Ectodermal cell (in vitro differentiated cells): ENCODE measurements around the gene ZNF217.

ENCODE experiments used
- H3K27ac ChIP-seq: 2 replicates; pipeline ENCODE4 v1.7.0; 2013; ENCODE audit warnings: mild to moderate bottlenecking, low read depth, low read length; ENCODE audit not compliant: insufficient read depth, poor library complexity, severe bottlenecking
- H3K27me3 ChIP-seq: 2 replicates; pipeline ENCODE4 v1.7.0; 2013; ENCODE audit warnings: mild to moderate bottlenecking, low read length; ENCODE audit not compliant: insufficient read depth, control insufficient read depth, poor library complexity, severe bottlenecking
- H3K36me3 ChIP-seq: one replicate; pipeline ENCODE4 v1.7.0; 2013; ENCODE audit warnings: low read length; ENCODE audit not compliant: control insufficient read depth, insufficient read depth
- H3K4me1 ChIP-seq: one replicate; pipeline ENCODE4 v1.7.0; 2013; ENCODE audit warnings: low read length; ENCODE audit not compliant: control insufficient read depth, insufficient read depth
- H3K4me3 ChIP-seq: 2 replicates; pipeline ENCODE4 v1.7.0; 2013; ENCODE audit warnings: low read depth, low read length, control low read depth; ENCODE audit not compliant: insufficient read depth
- H3K9me3 ChIP-seq: 2 replicates; pipeline ENCODE4 v1.7.0; 2013; ENCODE audit warnings: mild to moderate bottlenecking, low read length, moderate library complexity; ENCODE audit not compliant: control insufficient read depth
- WGBS, 2 experiments: methylation state at CpG; one replicate each; pipeline ENCODE4 v1.1.7; 2013; ENCODE audit warnings: missing lambda C conversion rate in 2 of 2; 5-methylcytosine and 5-hydroxymethylcytosine counted together

The ZNF217 gene

DNA sequence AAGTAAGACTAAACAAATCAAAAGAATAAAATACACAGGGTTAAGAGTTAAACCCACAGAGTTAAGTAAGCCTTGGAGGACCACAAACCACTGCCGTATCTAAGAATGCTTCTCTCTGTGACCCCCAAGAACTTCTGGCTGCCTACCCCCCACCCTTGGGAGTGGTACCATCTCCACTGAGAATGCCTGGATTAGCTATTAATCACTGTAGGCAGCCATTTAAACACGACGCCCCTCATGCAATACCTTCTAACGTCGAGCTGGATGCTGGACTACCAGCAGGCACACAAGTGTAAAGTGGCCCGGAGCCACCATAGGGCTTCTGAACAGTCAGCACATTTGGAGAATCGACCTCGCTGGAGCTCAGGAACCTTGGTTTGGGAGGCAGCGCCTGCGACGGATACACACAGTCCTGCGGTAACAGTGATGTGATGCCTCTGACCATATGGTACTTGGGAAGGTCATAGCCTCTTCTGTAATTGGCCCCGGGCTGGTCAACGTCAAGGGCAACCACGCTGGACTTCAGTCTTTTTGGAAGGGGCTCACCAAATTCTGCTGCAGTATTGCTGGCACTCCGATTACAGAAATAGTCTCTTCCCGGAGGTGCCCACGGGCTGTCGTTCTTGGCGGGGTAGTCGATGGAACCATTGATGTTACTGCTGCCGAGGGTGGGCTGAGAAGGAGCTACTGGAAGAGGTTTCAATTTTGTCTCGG lies 18.0 kb downstream of the ZNF217 start:
- H3K27me3 ChIP-seq = no peaks in the 10 kb centered on the region
- H3K36me3 ChIP-seq = peaks cover 66% of the 10 kb centered on the region
- no peaks in the 10 kb centered on the region for H3K9me3 ChIP-seq
- peaks cover 16% of the 10 kb centered on the region for H3K4me1 ChIP-seq
- H3K4me3 ChIP-seq = no peak overlapping the region
- H3K27ac ChIP-seq = no peak overlapping the region
- 96 to 97% methylated on average over 23 of the region's 23 CpGs for WGBS, 2 experiments

DNA sequence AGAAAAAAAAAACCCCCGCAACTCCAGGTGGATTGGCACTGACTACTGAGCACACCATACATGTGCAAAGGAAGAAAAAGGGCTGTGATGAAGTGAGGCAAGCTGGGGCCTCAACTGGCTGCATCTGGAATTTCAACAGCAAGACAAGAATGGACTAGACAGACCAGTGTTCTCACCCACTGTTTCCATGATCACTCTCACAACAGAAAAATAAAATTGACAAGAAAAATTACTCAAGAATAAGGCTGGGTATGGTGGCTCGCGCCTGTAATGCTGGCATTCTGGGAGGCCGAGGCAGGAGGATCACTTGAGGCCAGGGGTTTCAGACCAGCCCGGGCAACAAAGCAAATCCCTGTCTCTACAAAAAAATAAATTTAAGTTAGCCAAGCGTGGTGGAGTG lies 18.8 kb downstream of the ZNF217 start:
- H3K27ac ChIP-seq = no peak overlapping the region
- no peaks in the 10 kb centered on the region for H3K9me3 ChIP-seq
- 94 to 96% methylated on average over 6 of the region's 6 CpGs for WGBS, 2 experiments
- H3K36me3 ChIP-seq = peaks cover 72% of the 10 kb centered on the region
- H3K27me3 ChIP-seq = no peaks in the 10 kb centered on the region
- H3K4me1 ChIP-seq = peaks cover 13% of the 10 kb centered on the region
- no peak overlapping the region for H3K4me3 ChIP-seq

DNA sequence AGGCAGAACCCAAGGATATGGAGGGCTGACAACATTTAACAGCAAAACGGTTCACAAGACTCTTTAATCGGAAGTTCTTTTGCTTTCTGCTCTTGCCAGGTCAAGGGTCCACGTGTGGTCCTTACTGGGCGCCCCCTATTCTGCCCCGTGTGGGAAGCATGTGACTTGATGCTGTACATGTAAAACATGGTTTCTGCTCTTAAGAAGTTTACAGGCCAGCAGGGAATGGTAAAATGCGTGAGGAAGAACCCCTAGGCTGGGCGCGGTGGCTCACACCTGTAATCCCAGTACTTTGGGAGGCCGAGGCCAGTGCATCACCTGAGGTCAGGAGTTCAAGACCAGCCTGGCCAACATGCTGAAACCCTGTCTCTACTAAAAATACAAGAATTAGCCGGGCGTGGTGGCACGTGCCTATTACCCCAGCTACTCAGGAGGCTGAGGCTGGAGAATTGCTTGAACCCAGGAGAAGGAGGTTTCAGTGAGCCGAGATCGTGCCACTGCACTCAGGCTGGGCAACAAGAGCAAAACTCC lies 19.3 kb downstream of the ZNF217 start:
- Histone ChIP-seq H3K36me3 (peaks cover 74% of the 10 kb centered on the region), H3K9me3 (no peaks in the 10 kb centered on the region), H3K4me3 (no peak overlapping the region), H3K27me3 (no peaks in the 10 kb centered on the region), H3K4me1 (peaks cover 8% of the 10 kb centered on the region), H3K27ac (no peak overlapping the region)
- 95% methylated on average over 14 of the region's 14 CpGs for WGBS, 2 experiments

DNA sequence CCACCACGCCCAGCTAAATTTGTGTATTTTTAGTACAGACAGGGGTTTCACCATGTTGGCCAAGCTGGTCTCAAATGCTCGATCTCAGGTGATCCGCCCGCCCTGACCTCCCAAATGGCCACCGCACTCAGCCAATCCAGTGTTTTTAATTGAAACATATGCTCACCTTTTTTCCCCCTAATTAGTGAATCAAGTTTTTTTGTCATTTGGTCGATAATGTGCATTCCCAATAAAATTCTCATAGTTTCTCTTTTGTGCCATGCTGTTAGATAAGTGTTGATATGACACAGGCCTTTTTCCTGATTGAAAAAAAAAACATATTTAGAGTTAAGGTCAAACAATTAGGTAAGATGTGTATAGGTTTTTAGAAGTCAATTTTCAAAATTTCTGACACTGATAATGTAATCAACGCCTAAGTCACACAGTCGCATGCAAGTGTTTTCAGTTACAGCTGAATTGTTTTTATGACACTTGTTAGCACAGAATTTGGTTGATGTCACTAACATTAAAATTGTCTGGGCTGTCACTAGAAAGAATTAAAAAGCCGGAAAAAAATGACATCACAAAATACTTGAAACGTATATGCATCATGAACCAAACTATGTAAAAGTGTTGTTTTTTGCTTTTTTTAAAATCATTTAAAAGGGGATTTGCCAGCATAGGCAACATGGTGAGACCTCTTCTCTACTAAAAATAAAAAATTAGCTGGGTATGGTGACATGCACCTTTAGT lies 21.9 kb downstream of the ZNF217 start:
- Histone ChIP-seq H3K4me1 (no peaks in the 10 kb centered on the region), H3K36me3 (peaks cover 73% of the 10 kb centered on the region), H3K27ac (no peak overlapping the region), H3K9me3 (no peaks in the 10 kb centered on the region), H3K4me3 (no peak overlapping the region), H3K27me3 (no peaks in the 10 kb centered on the region)
- WGBS, 2 experiments = 96 to 98% methylated on average over 9 to 10 of the region's 10 CpGs

DNA sequence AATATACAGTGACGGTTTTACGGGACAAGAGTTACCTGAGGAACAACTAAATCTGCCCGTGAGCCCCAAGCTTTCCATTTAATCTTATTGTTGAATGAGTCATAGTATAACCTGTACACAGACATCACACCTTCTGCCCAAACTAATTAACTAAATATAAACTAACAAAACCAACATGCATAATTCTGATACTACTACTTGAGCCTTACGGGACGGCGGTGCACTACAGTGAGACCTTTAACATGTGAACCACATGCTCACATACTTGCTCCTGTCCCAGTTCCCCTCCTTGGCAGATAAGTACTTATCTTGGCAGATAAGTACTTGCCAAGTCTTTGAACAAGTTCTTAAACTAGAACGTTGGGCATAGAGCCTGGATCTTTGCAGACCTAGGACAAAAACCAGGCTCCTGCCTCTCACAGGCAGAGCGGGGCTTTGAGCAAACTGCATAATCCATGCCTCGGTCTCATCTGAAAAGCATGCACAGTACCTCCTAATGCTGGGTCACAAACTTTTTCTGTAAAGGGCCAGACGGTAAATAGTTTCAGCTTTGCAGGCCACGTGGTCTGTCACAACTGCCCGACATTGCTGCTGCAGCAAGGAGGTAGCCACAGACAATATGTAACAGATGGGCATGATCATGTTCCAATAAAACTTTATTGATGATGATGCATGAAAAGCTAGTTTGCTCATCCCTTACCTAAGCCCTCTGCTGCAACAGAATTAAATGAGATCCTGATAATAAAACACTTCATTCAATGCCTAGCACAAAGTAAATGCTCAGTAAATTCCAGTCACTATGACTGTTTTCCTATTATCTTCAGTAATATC lies 23.0 kb downstream of the ZNF217 start:
- Histone ChIP-seq H3K9me3 (no peaks in the 10 kb centered on the region), H3K27ac (no peak overlapping the region), H3K27me3 (no peaks in the 10 kb centered on the region), H3K4me1 (no peaks in the 10 kb centered on the region), H3K36me3 (peaks cover 66% of the 10 kb centered on the region), H3K4me3 (no peak overlapping the region)
- WGBS, 2 experiments = 95 to 96% methylated on average over 12 of the region's 12 CpGs

DNA sequence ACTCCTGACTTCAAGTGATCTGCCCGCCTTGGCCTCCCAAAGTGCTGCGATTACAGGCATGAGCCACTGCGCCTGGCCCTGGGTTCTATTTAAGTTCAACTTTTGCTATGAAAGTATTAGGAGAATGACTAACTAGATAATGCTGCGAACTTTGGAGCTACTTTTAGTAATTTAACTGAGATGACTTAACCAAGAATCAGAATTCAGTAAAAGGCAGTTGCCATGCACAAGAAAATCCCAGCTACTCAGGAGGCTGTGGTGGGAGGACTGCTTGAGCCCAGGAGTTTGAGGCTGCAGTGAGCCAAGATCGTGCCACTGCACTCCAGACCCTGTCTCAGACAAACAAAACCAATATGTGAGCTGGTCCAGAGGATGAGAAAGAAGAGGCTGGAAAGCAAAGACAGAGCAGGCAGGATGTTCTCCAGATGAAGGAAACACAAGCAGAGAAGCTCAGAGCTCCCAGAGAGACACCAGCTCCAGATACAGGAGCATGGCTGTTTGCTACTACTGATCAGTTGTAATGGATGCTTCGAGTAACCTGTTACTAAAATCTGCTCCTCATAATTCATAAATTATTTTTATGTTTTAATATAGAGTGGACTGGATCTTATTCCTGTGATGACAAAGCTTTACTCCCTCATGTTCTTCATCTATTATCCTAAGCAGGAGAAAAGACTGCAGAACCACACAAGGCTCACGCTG lies 23.9 kb downstream of the ZNF217 start:
- H3K36me3 ChIP-seq = peaks cover 57% of the 10 kb centered on the region
- no peak overlapping the region for H3K4me3 ChIP-seq
- no peaks in the 10 kb centered on the region for H3K27me3 ChIP-seq
- WGBS, 2 experiments = 95% methylated on average over 6 to 7 of the region's 7 CpGs
- no peak overlapping the region for H3K27ac ChIP-seq
- H3K9me3 ChIP-seq = no peaks in the 10 kb centered on the region
- no peaks in the 10 kb centered on the region for H3K4me1 ChIP-seq

DNA sequence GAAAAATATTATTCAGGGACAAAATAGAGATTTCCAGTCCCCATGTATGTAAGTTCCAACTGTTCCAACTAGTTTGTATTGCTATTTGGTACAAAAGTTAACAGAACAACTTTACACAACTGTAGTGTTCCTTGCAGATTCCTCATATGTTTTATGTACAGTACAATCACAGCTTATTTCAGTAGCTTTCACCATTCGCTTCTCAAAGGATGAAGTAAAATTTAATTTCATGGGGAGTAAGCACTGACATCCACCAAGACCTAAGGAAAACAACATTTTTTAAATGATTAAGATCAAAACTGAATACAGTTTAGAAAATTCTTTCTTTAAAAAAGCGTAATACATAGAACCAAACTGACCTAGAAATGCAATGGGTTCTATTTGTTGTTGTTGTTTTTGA lies 24.6 kb downstream of the ZNF217 start:
- no peaks in the 10 kb centered on the region for H3K9me3 ChIP-seq
- H3K36me3 ChIP-seq = peaks cover 52% of the 10 kb centered on the region
- no peak overlapping the region for H3K4me3 ChIP-seq
- 100% methylated on average over 2 of the region's 2 CpGs; no CpG with 5 or more reads in 1 of the 2 experiments for WGBS, 2 experiments
- no peak overlapping the region for H3K27ac ChIP-seq
- H3K27me3 ChIP-seq = no peaks in the 10 kb centered on the region
- no peaks in the 10 kb centered on the region for H3K4me1 ChIP-seq

DNA sequence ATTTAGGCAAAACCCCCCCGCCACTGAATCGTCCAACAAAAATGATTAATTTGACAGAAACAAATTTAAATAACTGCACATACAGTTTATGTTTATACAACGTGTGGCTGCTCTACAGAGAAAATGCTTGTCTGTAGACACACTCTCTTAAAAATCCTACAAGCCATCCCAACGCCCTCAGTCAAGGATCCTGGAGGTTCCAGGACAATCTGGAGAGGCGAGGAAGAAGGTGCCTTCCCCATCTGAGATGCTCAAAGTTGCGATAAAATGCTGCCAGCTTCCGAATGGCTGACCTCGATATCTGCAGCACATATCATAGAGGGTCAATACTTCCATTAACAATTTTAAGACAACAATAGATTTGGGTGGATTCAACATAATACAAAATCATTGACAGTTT lies 25.3 kb downstream of the ZNF217 start:
- Histone ChIP-seq H3K27me3 (no peaks in the 10 kb centered on the region), H3K4me1 (no peaks in the 10 kb centered on the region), H3K27ac (no peak overlapping the region), H3K9me3 (no peaks in the 10 kb centered on the region), H3K4me3 (no peak overlapping the region), H3K36me3 (peaks cover 48% of the 10 kb centered on the region)
- WGBS, 2 experiments = 93 to 98% methylated on average over 6 to 7 of the region's 8 CpGs

DNA sequence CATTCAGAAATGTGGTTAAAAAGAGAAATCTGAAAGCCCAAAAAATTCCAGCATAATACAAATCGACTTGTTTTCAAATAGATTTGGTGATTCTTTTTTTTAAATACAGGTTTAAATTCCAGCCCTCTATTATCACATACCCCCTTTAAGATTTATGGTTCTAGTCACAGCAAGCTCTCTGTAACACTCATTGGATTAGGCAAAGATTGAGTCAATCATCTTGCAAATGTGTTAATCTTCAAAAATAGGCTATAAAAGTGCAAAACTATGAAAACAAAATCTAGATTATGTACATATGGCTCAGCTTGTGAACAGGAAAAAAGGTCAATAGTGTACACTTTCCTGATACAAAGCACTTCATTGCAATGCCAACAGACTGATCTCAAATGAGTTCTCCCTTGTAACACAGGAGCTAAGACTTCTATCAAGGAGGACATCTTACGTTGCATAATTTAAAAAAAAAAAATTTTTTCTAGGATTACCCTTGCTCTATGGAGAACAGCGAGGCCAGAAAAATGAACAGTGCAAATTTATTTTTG lies 26.2 kb downstream of the ZNF217 start:
- Histone ChIP-seq H3K4me1 (no peaks in the 10 kb centered on the region), H3K4me3 (no peak overlapping the region), H3K27ac (no peak overlapping the region), H3K9me3 (no peaks in the 10 kb centered on the region), H3K36me3 (peaks cover 42% of the 10 kb centered on the region), H3K27me3 (no peaks in the 10 kb centered on the region)
- WGBS, 2 experiments = 100% methylated on average over 2 to 3 of the region's 3 CpGs
